Gastroesophageal sphincter (tissue), 4 donors: ENCODE results near the gene ZBTB47. TPM values are rescaled to one million over a fixed set of nuclear protein-coding genes. Genes with fewer than 3 reads are reported as not detected.

ENCODE experiments used
- ATAC-seq: fragments of 150-250 bp; one replicate; pipeline ENCODE4 v1.9.1; 2016; ENCODE audit warnings: mild to moderate bottlenecking, moderate library complexity
- H3K27ac ChIP-seq, 4 donors: fragments of 200-600 bp; sonication (generic) in 3 of 4; 1 replicate in 3 of 4; 2 replicates in 1 of 4; pipeline ENCODE4 v1.5.1; 2016 to 2019
- H3K27me3 ChIP-seq: fragments of 200-600 bp; sonication (generic); one replicate; pipeline ENCODE4 v1.5.1; 2019
- H3K36me3 ChIP-seq, 2 donors: fragments of 200-600 bp; sonication (generic); one replicate each; pipeline ENCODE4 v1.5.1; 2019; ENCODE audit warnings: control low read depth in 1 of 2
- H3K4me1 ChIP-seq, 3 donors: fragments of 200-600 bp; sonication (generic); 1 replicate in 2 of 3; 2 replicates in 1 of 3; pipeline ENCODE4 v1.5.1; 2016 to 2019; ENCODE audit warnings: control low read depth in 2 of 3
- H3K4me3 ChIP-seq, 2 donors: fragments of 200-600 bp; sonication (generic); one replicate each; pipeline ENCODE4 v1.5.1; 2019; ENCODE audit warnings: mild to moderate bottlenecking in 1 of 2, moderate library complexity in 1 of 2
- H3K9me3 ChIP-seq, 3 donors: fragments of 200-600 bp; sonication (generic); one replicate each; pipeline ENCODE4 v1.5.1; 2017 to 2019; ENCODE audit warnings: control low read depth in 2 of 3
- CTCF ChIP-seq, 4 experiments: fragments of 200-600 bp in 2 of 4; fragments of 450-650 bp in 2 of 4; sonication (generic) in 1 of 4; IDR thresholded peaks; one replicate each; pipeline ENCODE4 v1.5.1; 2017 to 2019; ENCODE audit warnings: antibody characterized with exemption in 4 of 4, mild to moderate bottlenecking in 2 of 4, moderate library complexity in 2 of 4
- EP300 ChIP-seq: sonication (generic); formaldehyde crosslinking; IDR thresholded peaks from one replicate; pipeline ENCODE4 v1.6.1; 2017; ENCODE audit warnings: antibody characterized with exemption, mild to moderate bottlenecking
- POLR2A ChIP-seq, 2 donors: fragments of 450-650 bp; IDR thresholded peaks; one replicate each; pipeline ENCODE4 v1.6.1; 2017; ENCODE audit warnings: antibody characterized with exemption in 2 of 2, mild to moderate bottlenecking in 2 of 2, moderate library complexity in 1 of 2
- POLR2AphosphoS5 ChIP-seq: sonication (generic); formaldehyde crosslinking; IDR thresholded peaks from one replicate; pipeline ENCODE4 v1.6.1; 2017; ENCODE audit warnings: antibody characterized with exemption
- WGBS, 2 donors: methylation state at CpG; one replicate each; pipeline ENCODE4 v1.1.5; 2018; ENCODE audit warnings: low coverage in 1 of 2; 5-methylcytosine and 5-hydroxymethylcytosine counted together
- total RNA-seq, 4 donors: library from RNA; depleted of rRNA; stranded (reverse); fragments of >200 nt; gene quantifications; one replicate each; pipeline ENCODE4 v1.1.0, GENCODE V29; 2016

ZBTB47 gene
- total RNA-seq, 4 donors from 2014 or later: 86.8 to 152 (median 110) TPM

- ATAC-seq: no peak
- TF ChIP-seq POLR2AphosphoS5 (no peak), CTCF (IDR thresholded peaks at IDR 0.05) (no peak), EP300 (no peak), POLR2A (IDR thresholded peaks at IDR 0.05) (no peak)
- WGBS, 2 donors: 88% methylated on average over 2 of the region's 2 CpGs; no CpG with 5 or more reads in 1 of the 2 donors
These were observed 14.9 kb downstream of the ZBTB47 start for GRCh38 chr3:42668413-42668760.

GRCh38 chr3:42668793-42669217 is 15.3 kb downstream of the ZBTB47 start:
- H3K27me3 ChIP-seq: no peaks in the 10 kb centered on the region
- ATAC-seq: no peak
- H3K9me3 ChIP-seq: no peaks in the 10 kb centered on the region
- 50 to 77% methylated on average over 1 to 2 of the region's 4 CpGs for WGBS, 2 donors
- H3K36me3 ChIP-seq: no peaks in the 10 kb centered on the region
- peaks cover 0 to 32% (median 12%) of the 10 kb centered on the region in 3 donors for H3K4me1 ChIP-seq
- no peak overlapping the region for H3K4me3 ChIP-seq
- TF ChIP-seq CTCF (IDR thresholded peaks at IDR 0.05): no peak
- peak; percentile 53 for TF ChIP-seq POLR2AphosphoS5
- no peak overlapping the region for H3K27ac ChIP-seq

More at GRCh38 chr3:42668413-42668760, 14.9 kb downstream of the ZBTB47 start:
- no peak overlapping the region for H3K27ac ChIP-seq
- H3K4me3 ChIP-seq: no peak overlapping the region
- peaks cover 0 to 32% (median 12%) of the 10 kb centered on the region in 3 donors for H3K4me1 ChIP-seq
- no peaks in the 10 kb centered on the region for H3K36me3 ChIP-seq
- no peaks in the 10 kb centered on the region for H3K27me3 ChIP-seq
- H3K9me3 ChIP-seq: no peaks in the 10 kb centered on the region

GRCh38 chr3:42670051-42670576 is 16.6 kb downstream of the ZBTB47 start:
- H3K27me3 ChIP-seq: no peaks in the 10 kb centered on the region
- peaks cover 0 to 32% (median 12%) of the 10 kb centered on the region in 3 donors for H3K4me1 ChIP-seq
- TF ChIP-seq EP300: no peak
- no peak for TF ChIP-seq CTCF (IDR thresholded peaks at IDR 0.05)
- TF ChIP-seq POLR2A (IDR thresholded peaks at IDR 0.05): no peak
- no peak for TF ChIP-seq POLR2AphosphoS5
- H3K27ac ChIP-seq: no peak overlapping the region
- H3K36me3 ChIP-seq: no peaks in the 10 kb centered on the region
- ATAC-seq: no peak
- 84 to 90% methylated on average over 3 to 5 of the region's 7 CpGs for WGBS, 2 donors
- H3K9me3 ChIP-seq: no peaks in the 10 kb centered on the region
- no peak overlapping the region for H3K4me3 ChIP-seq

GRCh38 chr3:42670670-42671069 is 17.2 kb downstream of the ZBTB47 start:
- TF ChIP-seq CTCF (IDR thresholded peaks at IDR 0.05) (no peak), POLR2A (IDR thresholded peaks at IDR 0.05) (no peak), POLR2AphosphoS5 (no peak), EP300 (no peak)
- no peak for ATAC-seq
- Histone ChIP-seq H3K4me3 (no peak overlapping the region), H3K27me3 (no peaks in the 10 kb centered on the region), H3K9me3 (no peaks in the 10 kb centered on the region), H3K36me3 (no peaks in the 10 kb centered on the region), H3K27ac (no peak overlapping the region), H3K4me1 (peaks cover 0 to 30% (median 12%) of the 10 kb centered on the region in 3 donors)
- WGBS, 2 donors: no CpG with 5 or more reads among the region's 1 CpG

GRCh38 chr3:42672515-42672914 is 19.0 kb downstream of the ZBTB47 start:
- no peak overlapping the region for H3K27ac ChIP-seq
- H3K36me3 ChIP-seq: no peaks in the 10 kb centered on the region
- TF ChIP-seq POLR2A (IDR thresholded peaks at IDR 0.05): no peak
- TF ChIP-seq POLR2AphosphoS5: no peak
- no peak for TF ChIP-seq EP300
- no peak for TF ChIP-seq CTCF (IDR thresholded peaks at IDR 0.05)
- no peak for ATAC-seq
- peaks cover 0 to 12% (median 0%) of the 10 kb centered on the region in 3 donors for H3K4me1 ChIP-seq
- H3K4me3 ChIP-seq: no peak overlapping the region
- H3K9me3 ChIP-seq: peaks cover 0 to 2% (median 0%) of the 10 kb centered on the region in 3 donors
- 54 to 71% methylated on average over 1 of the region's 1 CpG for WGBS, 2 donors
- H3K27me3 ChIP-seq: no peaks in the 10 kb centered on the region
